Measurements from ENCODE around the gene ZNF646.
"Not testable (repeated sequence)": the region's sequence is repeated elsewhere in the genome, so short reads cannot be mapped to it uniquely, and the experiment has no call there.

Gene ZNF646

DNA sequence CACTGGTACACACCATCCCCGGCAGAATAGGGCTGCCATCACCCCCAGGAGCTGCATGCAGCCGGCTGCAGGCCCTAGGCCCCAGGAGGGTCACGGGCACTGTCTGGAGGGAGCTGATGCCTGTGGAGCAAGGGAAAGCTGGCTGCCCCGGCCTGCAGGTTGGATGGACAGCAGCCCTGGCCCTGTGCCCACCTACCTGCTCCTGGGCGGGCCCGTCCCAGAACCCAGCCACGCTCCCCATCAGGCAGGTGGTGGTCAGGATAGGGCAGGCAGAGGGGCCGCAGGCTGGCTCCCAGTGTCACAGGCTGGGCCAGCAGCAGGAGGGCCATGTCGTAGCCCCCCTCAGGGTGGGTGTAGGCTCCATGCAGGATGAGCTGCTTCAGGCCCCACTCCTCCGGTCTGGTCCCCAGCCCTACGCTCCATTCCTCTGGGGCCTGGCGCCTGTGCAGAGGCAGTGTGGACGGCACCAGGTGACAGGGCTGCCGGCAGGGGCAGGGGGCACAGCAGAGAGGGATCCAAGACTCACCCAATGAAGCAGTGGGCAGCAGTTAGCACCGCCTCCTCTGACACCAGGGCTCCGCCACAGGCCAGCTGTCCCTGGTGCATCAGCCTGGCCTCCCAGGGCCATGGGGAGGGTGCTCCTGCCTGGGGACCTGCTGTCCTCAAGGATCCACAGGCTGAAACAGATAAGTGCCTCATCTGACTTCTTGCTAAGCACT, 10.5 kb downstream of the ZNF646 start:
- no peak for DNase-seq

DNA sequence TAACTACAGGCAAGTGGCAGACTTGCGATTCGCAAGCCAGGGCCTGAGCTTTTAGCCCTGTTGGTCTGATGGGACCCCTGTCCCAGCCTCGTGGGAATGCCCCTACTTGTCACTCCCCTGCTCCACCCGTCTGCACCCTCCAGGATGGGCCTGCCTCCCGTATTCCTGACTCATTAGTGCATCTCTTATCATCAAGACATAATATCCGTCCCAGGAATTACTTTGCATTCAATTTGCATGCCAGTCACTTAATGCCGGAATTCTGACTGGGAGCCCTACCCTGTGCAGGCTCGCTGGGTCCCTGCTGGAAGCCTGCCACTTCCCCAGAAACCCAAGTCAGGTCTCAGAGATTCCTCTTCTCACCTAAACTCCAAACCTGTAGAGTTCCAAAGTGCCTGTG, 11.2 kb downstream of the ZNF646 start:
- no peak for DNase-seq

DNA sequence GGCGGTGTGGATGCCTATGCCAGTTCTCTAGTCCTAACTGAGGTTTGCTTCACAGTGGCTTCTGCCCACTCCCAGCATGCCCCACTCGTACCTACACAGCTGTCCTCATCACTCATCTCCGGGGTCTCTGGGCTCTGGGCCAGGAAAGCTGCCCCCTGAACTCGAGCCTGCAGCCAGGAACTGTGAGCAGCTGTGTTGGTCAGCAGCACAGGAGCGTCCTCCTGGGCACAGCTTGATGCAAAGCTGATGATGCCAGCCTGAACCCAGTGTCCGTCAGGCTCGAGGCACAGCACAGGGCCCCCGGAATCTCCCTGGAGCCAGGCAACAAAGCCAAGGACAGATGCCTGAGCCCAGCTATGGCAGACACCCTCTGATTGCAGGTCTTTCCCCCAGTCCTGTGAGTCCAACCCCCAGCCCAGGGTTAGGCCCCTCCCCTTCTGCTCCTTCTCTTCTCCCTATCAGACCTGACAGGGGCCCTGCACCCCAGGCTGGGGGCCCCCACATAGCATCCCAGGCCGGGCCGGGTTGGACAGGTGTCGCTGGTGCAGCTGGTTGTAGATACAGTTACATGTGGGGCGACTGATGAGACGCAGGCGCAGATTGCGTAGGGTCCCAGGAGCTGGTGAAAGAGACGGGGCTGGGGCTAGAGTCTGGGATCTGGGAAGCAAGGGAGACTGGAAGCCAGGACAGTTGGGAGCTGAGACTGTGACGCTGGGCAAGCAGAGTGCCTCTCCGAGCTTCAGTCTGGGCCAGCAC, 11.8 kb downstream of the ZNF646 start:
- DNase-seq, result no peak

DNA sequence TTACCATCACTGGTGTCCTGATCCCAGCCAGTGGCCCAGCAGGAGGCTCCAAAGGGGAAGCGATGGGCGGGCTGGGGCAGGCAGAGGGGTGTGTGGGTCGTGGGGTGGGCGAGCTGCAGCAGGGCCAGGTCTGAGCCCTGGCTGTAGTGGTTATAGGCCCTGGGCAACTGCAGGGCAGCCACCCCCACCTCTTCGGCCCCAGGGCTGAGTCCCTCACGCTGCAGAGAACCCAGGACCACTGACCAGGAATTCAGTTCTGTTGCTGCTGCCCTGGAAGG, 12.3 kb downstream of the ZNF646 start:
- DNase-seq, result no peak

DNA sequence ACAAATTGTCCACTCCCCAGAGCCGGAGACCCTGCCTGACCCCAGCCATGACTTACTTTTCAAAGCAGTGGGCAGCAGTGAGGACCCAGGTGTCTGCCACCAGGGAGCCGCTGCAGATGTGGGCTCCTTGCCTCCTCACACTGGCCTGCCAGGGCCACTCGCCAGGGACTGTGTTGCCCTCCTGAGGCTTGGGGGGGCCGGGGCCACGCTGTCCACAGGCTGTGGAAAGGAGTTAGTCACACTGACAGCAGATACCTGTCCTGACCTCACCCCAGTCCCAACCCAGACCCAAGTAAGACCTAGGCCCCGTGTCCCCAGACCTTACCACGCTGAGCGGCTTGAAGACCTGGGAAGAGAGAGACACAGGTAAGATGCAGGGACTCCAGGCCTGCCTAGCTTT, 13.3 kb downstream of the ZNF646 start:
- no peak for DNase-seq

DNA sequence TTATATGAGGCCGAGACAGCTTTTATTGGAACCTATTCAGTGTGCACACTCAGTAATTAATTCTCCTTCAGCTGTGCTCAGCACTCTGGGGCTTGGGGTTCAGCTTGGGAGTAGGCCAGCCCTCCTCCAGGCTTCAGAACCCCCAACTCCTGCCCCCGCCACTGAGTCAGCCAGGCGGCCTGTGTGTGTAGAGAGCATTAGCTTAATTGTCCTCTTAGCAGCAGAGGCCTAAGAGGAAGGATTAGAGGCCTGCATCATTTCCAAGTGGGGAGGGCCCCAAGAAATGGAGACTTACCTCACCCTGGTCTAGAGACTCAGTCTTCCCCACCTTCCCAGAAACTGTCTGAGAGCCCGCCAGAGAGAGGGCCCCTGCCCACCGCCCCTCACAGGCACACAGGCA, 13.7 kb downstream of the ZNF646 start:
- no peak for DNase-seq

DNA sequence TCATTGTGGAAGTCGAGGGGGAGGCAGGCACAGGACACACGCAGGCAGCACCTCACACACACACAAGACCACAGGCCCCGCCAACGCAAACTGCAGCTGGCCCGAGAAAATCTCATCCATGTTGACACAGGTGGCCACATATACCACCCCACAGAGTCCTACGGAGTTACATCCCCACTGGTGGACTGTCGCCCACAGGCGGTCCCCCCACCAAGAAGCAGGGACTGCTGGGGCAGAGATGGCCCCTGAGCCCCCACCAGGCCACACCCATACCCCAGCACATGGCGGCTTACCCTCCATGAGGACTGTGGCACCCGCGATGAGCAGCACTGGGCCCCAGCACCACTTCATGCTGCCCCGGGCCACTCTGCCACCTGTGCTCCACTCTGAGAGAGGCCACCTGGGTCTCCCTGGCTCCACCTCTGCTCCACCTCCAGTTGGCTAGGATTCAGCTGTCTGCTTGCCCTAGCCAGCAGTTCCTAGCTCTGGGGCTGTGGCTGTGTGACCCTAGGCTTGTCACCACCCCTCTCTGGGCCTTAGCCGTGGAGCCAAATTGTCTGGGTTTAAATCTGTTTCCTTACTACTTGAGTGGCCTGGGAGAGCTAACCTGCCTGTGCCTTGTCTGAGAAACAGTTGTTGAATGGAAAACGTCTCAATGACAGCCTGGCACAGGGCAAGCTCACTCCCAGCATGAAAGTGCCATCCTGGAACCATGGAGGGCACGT, 14.4 kb downstream of the ZNF646 start, which contains the start of gene PRSS53:
Gene PRSS53, minus strand, starts transcription at position 485 of the 725 bp plus-strand sequence. Its CDS starts 134 bp downstream, at position 351.
- DNase-seq, result no peak

DNA sequence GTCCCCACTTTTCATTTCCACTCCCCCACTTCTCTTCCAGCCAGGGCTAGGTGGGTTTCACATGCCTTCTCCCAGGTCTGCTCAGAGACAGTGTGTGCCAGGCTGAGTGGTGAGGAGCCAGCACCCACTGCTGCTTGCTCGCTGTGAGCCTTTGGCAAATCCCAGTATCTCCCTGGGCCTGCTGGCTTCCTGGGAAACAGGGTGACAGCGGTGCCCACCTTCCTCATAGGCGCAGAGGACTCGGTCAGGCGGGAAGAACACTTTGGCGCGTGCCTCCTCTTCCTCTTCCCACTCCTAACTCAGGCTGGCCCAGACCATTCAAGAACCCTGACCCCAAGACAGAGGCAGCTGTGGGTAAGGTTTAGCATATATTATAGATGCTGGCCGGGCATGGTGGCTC, 15.0 kb downstream of the ZNF646 start:
- DNase-seq, result no peak

DNA sequence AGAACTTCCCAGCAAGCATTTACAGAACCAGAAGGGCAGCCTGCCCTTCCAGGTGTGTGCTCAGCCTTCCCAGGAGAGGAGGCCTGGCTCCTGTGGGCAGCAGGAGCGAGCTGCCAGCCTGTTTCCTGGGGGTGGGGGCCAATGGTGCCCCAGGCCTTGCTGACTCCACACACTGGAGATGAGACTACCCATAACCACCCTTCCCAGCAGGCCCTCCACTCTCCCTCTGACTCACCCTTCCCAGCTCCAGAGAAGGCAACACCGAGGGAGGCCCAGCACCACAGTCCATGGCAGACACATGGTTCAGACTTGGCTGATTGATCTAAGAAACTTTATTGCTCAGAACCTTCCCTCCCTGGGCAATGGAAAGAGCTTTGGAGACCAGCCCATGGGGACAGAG, 16.3 kb downstream of the ZNF646 start:
- no peak for DNase-seq

DNA sequence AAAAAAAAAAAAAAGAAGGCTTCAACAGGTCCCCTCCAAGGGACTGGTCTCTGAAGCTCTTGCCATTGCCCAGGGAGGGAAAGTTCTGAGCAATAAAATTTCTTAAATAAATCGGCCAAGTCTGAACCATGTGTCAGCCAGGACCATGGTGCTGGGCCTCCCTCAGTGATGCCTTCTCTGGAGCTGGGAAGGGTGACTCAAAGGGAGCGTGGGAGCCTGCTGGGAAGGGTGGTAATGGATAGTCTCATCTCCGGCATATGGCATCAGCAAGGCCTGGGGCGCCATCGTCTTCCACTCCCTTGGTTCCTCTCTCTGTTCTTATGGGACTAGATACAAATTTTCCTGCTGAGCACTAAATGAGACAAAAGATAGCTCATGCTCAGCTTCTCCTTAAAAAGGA, 18.1 kb downstream of the ZNF646 start:
- no peak for DNase-seq

DNA sequence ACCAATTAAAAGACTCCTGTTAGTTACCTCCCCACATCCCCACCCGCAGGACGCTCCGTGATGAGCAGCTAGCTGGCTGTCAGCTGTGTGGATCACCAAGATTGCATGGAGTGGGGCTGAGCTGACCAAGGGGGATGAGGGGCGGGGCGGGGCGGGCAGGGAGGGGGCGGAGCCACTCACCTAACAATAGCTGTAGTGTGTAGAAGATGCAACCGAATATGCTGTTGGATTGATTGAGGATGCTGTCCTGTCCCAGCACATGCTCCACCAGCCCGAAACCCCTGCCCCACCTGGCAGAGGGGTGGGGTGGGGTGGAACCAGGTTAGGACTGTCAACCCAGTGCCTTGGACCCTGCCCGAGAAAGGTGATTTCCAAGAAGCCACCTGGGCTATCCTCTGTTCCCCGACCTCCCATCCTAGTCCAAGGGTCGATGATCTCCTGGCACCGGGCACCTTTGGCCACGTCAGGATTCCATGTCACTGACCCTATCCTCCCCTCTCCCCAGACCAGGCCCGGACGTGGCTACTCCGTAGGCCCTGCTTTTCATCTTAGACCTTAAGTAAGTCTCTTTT, 19.0 kb downstream of the ZNF646 start:
- no peak for DNase-seq

DNA sequence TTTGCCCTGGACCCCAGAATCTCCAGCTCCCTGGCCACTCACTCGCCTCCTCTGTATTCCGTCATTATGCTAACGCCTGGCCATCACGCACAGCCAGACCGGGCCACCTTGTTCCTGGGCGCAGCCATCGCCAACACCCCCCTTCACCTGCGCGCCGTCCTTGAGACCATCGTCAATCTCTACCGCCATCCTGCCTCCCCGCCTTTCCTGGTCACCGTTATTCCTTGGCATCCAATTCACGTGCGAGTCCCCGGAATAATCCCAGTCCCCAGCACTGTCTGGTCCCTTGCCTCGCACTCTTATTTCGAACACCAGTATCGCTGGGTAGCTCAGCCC, 19.8 kb downstream of the ZNF646 start:
- DNase-seq, result no peak

DNA sequence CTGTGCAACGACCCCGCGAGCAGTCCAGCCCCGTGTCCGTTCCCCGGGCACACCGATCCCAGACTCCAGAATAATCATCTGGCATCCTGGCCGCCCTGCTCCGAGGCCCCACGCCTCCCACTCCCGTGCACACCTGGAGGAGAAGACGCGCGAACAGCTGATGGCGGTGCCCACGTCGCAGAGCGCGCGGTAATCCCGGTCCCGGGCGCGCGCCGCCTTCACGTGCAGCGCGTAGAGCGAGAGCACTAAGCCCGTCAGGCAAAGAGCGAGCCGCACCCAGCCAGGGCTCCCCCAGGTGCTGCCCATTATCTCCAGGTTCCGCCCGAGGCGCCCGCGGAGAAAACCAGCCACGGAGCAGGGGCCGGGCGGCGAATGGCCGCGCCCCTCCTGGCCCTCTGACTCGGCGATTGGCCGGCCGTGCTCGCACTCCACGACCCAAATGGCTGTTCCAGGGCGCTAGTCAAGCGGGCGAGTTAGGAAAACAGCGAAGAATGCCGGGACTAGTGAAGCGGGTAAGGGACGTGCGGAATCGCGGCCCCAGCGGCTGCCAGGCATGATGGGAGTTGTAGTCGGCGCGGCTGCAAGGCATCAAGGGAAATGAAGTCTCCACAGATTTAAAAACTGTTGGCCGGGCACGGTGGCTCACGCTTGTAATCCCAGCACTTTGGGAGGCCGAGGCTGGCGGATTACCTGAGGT, 20.4 kb downstream of the ZNF646 start, which contains the start of gene VKORC1:
Gene VKORC1, minus strand, starts transcription at position 374 of the 697 bp plus-strand sequence. Its CDS starts 68 bp downstream, at position 306.
- DNase-seq, result peak; percentile 81 to 82

DNA sequence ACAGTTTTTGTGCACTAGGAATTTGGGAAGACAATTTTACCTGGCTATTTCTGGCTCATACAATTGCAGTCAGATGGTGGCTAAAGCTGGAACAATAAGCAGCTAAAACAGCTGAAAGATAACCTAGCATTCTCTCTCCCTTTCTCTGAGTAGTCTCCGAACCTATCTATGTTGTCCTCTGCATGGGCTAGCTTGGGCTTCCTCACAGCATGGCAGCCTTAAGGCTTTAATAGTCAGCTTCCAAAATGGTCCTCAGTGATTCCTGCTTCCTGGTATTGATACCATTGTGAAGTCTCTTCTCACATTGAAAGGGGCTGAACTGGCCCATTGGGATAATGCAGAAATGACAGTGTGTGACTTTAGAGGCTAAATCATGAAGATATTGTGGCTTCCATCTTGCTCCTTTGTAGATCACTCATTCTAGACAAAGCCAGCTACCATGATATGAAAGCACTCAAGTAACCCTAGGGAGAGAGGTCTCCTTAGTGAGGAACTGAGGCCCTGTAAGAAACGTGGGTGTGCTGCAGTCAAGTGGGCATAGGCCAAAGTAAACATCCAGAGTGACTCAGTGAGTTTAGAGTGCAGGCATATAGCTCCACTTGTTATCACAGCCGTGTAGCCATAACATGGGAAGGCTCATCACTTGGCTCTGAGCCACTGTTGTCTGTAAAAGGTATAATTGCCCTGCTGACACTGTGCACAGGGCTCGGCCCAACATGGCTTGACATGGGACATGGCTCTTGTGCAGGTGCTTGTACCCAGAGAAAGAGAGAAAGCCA, 25.8 kb downstream of the ZNF646 start:
- DNase-seq, result no peak

DNA sequence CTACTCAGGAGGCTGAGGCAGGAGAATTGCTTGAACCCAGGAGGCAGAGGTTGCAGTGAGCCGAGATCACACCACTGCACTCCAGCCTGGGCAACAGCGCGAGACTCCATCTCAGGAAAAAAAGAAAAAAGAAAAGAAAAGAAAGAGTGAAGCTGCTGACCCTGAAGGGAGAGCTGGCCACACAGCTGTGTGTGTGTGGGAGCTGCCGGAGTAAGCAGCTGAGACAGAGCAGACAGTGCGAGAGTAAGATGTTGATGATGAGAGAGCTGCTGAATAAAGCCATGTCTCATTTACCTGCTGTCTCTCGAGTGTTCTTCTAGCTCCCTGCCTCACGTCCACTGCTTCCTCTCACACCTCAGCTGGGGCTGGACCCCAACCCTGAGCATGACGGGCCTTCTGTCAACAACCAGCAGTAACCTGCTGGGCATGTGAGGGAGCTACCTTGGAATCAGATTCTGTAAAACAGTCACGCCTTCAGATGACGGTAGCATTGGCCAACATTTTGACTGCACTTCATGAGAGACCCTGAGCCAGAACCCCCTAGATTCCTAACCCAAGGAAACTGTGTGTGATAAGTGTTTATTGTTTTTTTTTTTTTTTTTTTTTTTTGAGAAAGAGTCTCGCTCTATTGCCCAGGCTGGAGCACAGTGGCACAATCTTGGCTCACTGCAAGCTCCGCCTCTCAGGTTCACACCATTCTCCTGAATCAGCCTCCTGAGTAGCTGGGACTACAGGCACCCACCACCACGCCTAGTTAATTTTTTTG, 26.8 kb downstream of the ZNF646 start:
- DNase-seq, result not testable (repeated sequence)

DNA sequence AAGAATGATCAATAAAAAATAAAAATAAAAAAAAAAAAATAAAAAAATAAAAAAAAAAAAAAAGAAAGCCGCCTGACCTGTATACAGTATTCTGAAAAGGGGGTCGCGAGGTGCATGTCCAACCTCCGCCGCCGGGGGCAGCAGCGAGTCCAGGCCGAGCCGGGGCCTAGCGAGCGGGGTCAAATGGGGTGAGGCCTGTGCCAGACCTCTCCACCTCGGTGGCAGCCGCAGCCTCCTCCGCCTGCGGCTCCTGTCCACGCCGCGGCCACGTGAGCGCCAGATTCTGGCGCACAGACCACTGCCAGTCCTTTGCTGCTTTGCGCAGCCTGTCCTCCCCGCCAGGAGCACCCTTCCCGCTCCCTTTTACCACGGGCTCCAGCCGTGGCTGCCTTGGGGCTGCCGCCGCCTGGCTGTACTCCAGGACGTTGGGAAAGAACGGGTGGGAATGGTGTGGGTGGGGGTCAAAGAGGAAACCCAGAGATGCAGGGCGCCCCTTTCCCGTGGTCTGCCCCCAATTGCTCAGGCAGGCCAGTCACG, 31.5 kb downstream of the ZNF646 start:
- DNase-seq, result peak; percentile 66 to 81

DNA sequence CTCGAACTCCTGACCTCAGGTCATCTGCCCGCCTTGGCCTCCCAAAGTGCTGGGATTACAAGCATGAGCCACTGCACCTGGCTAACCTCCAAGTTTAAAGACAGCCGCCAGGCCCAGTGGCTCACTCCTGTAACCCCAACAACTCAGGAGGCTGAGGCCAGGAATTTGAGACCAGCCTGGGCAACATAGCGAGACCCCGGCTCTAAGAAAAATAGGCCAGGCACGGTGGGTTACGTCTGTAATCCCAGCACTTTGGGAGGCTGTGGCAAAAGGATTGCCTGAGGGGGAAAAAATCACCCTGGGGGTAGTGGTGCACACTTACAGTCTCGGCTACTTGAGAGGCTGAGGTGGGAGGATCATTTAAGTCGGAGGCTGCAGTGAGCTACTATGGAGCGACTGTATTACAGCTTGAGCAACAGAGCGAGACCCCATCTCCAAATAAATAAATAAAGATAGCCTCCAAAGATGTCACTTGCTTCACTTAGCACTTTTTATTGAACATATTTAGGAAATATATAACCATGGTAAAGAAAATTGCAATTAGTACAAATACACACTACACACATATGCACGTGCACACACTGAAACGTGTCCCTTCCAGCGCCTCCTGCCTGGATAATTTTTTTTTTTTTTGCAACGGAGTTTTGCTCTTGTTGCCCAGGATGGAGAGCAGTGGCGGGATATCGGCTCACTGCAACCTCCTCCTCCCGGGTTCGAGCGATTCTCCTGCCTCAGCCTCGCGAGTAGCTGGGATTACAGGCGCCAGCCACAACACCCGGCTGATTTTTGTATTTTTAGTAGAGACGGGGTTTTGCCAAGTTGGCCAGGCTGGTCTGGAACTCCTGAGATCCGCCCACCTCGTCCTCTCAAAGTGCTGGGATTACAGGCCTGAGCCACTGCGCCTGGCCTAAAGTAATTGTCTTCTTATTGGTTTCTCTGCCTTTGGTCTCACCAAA, 32.6 kb downstream of the ZNF646 start:
- no peak for DNase-seq

DNA sequence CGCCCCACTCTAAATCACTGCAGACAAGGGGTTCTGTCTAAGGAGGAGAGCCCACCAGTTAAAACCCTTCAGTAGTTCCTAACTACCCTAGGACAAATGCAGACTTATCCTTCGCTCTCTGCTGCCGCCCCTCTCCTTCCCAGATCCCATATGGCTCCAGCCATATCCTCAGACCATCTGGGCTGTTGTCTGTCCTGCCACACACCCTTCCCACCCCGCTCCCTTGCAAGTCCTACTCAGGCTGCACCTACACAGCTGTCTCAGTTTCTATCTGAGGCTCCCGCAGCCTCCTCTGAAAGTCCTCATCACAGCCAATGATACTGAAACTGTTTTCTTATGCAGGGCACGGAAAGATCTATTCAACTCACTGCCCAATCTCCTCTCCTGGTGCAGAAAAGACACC, 33.2 kb downstream of the ZNF646 start:
- no peak for DNase-seq

DNA sequence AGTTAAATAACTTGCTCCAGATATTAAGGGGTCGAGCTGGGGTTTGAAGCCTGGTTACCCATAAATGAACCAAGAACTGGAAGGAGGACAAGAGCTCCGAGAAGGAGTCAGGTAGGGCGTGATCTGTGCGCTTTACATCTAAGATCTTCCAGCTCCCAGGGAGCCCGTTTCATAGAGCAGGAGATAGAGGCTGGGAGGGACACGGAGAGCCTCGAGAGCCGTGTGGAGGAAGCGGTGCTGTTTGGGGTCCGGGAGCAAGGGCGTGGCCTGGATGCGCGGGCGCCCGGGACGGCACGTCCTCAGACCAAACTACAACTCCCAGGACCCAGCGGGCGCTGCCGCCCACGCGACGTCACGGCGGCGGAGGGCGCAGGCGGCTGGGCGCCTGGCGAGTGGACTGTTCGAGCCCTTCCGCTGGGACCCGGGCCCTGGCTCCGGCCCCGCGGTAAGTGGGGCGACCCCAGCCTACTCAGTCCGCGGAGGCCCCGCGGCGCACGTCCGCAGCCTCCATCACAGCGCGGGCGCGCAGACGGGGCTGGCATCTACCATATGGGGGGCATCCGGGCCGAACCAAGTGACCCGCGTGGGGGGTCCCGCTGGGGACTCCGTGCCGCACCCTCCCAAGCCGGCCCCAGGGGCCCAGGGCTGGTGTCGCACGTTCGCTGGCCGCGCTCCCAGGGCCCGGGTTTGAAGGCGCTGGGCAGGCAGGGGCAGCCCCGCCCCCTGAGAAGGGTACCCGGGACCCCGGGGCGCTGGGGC, 34.0 kb downstream of the ZNF646 start, which contains the start of gene BCKDK:
Gene BCKDK, plus strand, starts transcription at position 352 of the 759 bp plus-strand sequence. CDS start 838 bp downstream, outside the sequence.
- DNase-seq, result peak; percentile 61 to 75

Data from stimulated activated CD4-positive, alpha-beta T cell treated with anti-CD3 and anti-CD28 coated beads, Interleukin-4, amount 100 ng/mL, for 4 hours (primary cell).